ENCODE data around the gene MC4R.

GRCh38 chr18:60377778-60378469 lies 5.3 kb upstream of the MC4R start:
- TF ChIP-seq, protein P1, sequence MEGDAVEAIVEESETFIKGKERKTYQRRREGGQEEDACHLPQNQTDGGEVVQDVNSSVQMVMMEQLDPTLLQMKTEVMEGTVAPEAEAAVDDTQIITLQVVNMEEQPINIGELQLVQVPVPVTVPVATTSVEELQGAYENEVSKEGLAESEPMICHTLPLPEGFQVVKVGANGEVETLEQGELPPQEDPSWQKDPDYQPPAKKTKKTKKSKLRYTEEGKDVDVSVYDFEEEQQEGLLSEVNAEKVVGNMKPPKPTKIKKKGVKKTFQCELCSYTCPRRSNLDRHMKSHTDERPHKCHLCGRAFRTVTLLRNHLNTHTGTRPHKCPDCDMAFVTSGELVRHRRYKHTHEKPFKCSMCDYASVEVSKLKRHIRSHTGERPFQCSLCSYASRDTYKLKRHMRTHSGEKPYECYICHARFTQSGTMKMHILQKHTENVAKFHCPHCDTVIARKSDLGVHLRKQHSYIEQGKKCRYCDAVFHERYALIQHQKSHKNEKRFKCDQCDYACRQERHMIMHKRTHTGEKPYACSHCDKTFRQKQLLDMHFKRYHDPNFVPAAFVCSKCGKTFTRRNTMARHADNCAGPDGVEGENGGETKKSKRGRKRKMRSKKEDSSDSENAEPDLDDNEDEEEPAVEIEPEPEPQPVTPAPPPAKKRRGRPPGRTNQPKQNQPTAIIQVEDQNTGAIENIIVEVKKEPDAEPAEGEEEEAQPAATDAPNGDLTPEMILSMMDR (IDR thresholded peaks at IDR 0.05) = no peak
- no peak for TF ChIP-seq POLR2A (IDR thresholded peaks at IDR 0.05)
